ENCODE measurements around the gene AKAP8L.

The AKAP8L gene

GRCh38 chr19:15418579-15419412, at the start of gene AKAP8L:
AKAP8L (minus strand) TSS chr19:15418988; CDS start chr19:15418923, 65 bp downstream.
- in situ Hi-C loops (cut with HindIII; ENCODE audit: low sequenced_read_pairs), result no loop called here

- in situ Hi-C loops (cut with HindIII; ENCODE audit: low sequenced_read_pairs), result no loop called here
Observed at GRCh38 chr19:15467734-15468214, 49.0 kb upstream of the AKAP8L start.

- in situ Hi-C loops (cut with HindIII; ENCODE audit: low sequenced_read_pairs), result no loop called here
Observed at GRCh38 chr19:15466851-15467733, 48.3 kb upstream of the AKAP8L start.

GRCh38 chr19:15464394-15465385, 45.9 kb upstream of the AKAP8L start, which contains the start of gene RASAL3:
RASAL3 (minus strand) TSS chr19:15464544; CDS start chr19:15464358, 186 bp downstream.
- in situ Hi-C loops (cut with HindIII; ENCODE audit: low sequenced_read_pairs), result no loop called here

- in situ Hi-C loops (cut with HindIII; ENCODE audit: low sequenced_read_pairs), result no loop called here
Observed at GRCh38 chr19:15463861-15464371, 45.1 kb upstream of the AKAP8L start.

GRCh38 chr19:15461694-15462093, 42.9 kb upstream of the AKAP8L start:
- in situ Hi-C loops (cut with HindIII; ENCODE audit: low sequenced_read_pairs), result no loop called here

- in situ Hi-C loops (cut with HindIII; ENCODE audit: low sequenced_read_pairs), result no loop called here
Observed at GRCh38 chr19:15457701-15458484, 39.1 kb upstream of the AKAP8L start.

- in situ Hi-C loops (cut with HindIII; ENCODE audit: low sequenced_read_pairs), result no loop called here
Observed at GRCh38 chr19:15456871-15457700, 38.3 kb upstream of the AKAP8L start.

- in situ Hi-C loops (cut with HindIII; ENCODE audit: low sequenced_read_pairs), result no loop called here
Observed at GRCh38 chr19:15456441-15456840, 37.7 kb upstream of the AKAP8L start.

- in situ Hi-C loops (cut with HindIII; ENCODE audit: low sequenced_read_pairs), result no loop called here
Observed at GRCh38 chr19:15455996-15456395, 37.2 kb upstream of the AKAP8L start.

GRCh38 chr19:15453906-15454860, 35.4 kb upstream of the AKAP8L start:
- in situ Hi-C loops (cut with HindIII; ENCODE audit: low sequenced_read_pairs), result no loop called here

GRCh38 chr19:15453091-15453578, 34.3 kb upstream of the AKAP8L start:
- in situ Hi-C loops (cut with HindIII; ENCODE audit: low sequenced_read_pairs), result no loop called here

- in situ Hi-C loops (cut with HindIII; ENCODE audit: low sequenced_read_pairs), result no loop called here
Observed at GRCh38 chr19:15452111-15453047, 33.6 kb upstream of the AKAP8L start.

- in situ Hi-C loops (cut with HindIII; ENCODE audit: low sequenced_read_pairs), result no loop called here
Observed at GRCh38 chr19:15450528-15450890, 31.7 kb upstream of the AKAP8L start.

GRCh38 chr19:15449620-15450527, 31.1 kb upstream of the AKAP8L start, which contains the start of gene WIZ:
WIZ (minus strand) TSS chr19:15449956; CDS start chr19:15448307, 1,649 bp downstream.
- in situ Hi-C loops (cut with HindIII; ENCODE audit: low sequenced_read_pairs), result no loop called here

All from DLD1 (cell line).